NCI-H748 (cell line): ENCODE measurements around the gene CFAP46.
"Not testable (repeated sequence)": the region's sequence is repeated elsewhere in the genome, so short reads cannot be mapped to it uniquely, and the experiment has no call there.

Experiments
- DNase-seq: peaks from one replicate; lab custom pipeline; 2025; ENCODE audit not compliant: unreplicated experiment; lab: John Stamatoyannopoulos, UW

The CFAP46 gene

DNA sequence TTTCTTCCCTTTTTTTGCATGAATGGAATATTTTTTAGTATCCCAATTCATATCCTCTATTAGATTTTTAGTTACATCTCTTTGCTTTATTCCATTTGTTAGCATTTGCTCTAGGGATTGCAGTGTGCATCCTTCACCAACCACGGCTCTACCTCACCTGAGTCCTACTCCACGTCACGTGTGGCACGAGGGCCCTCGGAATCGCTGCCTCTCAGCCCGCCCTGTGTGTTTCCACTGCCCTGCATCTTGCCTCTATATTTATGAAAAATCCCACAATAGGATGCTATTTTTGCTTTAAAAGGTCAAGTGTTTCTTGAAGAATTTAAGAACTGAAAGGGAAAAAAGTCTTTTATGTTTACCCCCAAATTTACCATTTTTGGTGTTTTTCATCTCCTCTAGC is 41.0 kb downstream of the CFAP46 start:
- DNase-seq, result no peak

- DNase-seq, result no peak
Observed at GRCh38 chr10:132900211-132900756, 42.1 kb downstream of the CFAP46 start.

GRCh38 chr10:132899751-132900065 is 42.7 kb downstream of the CFAP46 start:
- no peak for DNase-seq

- no peak for DNase-seq
Observed at GRCh38 chr10:132899054-132899750, 43.2 kb downstream of the CFAP46 start.

- no peak for DNase-seq
Observed at GRCh38 chr10:132898391-132899053, 43.8 kb downstream of the CFAP46 start.

DNA sequence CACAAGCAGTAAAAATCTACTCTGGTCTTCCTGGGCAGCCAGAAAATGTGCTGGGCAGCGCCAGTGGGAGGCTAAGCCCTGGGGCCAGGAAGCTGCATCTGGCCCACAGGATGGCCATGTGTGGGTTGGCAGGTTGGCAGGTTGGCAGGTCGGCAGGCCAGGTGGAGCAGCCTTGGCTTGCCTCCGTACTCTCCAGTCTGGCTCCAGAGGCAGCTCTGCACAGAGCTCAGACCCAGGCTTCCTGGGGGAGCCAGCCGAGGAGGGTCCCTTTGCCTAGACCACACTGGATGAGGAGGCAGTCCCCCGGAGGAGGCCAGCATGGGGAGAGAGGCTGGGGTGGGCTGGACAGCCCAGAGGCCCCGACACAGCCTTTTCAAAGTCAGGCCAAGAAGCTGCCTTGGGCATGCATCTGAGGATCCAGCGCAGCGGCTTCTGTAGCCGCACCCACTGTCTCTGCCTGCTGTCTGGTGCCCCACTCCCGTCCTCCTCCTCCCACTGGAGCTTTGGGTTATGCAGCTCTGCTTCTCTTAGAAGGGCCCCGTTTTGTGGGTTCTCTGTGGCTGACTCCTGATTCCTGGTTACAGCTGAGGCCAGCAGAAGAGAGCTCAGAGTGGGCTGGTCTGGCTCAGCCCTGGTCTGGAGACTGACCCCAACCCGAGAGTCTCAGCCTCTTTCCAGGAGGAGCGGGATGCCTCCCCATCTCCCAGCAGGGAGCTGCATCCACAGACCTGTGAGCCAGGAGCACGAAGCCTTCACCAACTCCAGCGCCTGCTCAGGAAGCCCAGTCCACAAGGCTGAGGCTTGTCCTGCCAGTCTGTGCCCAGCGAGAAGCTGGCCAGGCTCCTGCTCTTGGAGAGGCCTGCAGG is 44.6 kb downstream of the CFAP46 start:
- DNase-seq, result no peak

DNA sequence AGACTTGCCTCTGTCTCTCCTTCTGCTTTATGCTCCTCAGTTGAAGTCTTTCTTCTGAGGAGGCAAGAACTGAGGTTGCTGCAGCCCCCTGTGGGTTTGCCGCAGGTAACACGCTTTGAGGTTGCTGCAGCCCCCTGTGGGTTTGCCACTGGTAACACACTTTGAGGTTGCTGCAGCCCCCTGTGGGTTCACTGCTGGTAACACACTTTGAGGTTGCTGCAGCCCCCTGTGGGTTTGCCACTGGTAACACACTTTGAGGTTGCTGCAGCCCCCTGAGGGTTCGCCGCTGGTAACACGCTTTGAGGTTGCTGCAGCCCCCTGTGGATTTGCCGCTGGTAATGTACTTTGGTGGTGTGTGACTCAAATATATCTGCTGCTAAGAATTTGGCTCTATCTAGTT is 48.6 kb downstream of the CFAP46 start:
- DNase-seq, result peak; percentile 29

GRCh38 chr10:132893090-132893489 is 49.3 kb downstream of the CFAP46 start:
- DNase-seq, result peak; percentile 71

DNA sequence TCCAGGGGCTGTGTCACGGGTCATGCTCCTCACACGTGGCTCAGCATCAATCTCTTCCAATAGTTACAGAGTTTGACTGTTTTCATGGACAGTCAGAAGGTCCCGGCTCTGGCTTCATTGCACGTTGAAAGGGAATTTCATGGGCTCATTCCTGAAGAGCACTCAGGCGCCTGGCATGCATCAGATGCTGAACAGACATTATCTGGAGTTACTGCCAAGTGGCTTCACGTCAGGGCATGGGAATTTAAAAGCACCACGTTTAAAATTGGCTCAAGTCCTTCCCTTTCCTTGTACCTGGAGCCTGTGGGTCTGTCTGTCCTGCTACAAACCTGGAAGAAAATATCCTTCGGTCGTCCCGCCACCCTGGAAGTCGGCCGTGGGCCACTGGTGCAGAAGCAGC is 50.4 kb downstream of the CFAP46 start:
- no peak for DNase-seq

DNA sequence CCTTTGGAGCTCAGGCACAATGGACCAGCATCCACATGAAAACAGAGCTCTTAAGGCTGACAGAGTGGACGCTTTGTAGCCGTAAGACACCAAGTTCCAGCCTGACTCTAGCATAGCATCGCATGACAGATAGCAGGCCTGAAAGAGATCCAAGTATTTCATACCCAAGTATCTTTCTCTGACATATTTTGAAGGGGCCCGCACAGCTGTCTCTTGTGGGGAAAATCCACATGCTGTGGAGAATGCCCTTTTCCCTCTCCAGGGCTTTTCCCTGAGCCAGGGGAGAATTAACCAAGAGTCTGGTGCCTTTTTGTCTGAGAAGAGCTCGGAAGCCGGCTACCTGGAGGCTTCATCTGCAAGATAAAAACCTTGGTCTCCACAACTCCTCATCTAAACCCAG is 51.0 kb downstream of the CFAP46 start:
- no peak for DNase-seq

GRCh38 chr10:132890301-132890700 is 52.1 kb downstream of the CFAP46 start:
- no peak for DNase-seq

DNA sequence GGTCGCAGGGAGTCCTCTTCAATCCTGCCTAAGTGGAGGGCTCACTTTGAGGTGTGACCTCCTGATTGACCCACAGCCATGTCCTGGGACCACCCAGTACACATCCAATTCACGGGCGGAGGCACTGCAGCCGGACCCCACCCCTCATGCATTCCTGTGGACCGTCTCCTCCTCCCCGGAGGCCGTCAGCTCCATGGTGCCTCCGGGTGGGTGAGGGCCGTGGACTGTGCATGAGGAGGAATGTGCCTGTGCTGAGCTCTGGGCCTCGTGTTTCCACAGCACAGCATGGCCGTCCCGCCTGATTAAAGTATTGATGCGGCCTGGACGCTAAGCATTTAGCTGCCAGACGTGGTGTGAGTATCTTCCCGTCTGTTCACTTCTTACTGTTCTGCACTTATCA is 52.8 kb downstream of the CFAP46 start:
- DNase-seq, result no peak

DNA sequence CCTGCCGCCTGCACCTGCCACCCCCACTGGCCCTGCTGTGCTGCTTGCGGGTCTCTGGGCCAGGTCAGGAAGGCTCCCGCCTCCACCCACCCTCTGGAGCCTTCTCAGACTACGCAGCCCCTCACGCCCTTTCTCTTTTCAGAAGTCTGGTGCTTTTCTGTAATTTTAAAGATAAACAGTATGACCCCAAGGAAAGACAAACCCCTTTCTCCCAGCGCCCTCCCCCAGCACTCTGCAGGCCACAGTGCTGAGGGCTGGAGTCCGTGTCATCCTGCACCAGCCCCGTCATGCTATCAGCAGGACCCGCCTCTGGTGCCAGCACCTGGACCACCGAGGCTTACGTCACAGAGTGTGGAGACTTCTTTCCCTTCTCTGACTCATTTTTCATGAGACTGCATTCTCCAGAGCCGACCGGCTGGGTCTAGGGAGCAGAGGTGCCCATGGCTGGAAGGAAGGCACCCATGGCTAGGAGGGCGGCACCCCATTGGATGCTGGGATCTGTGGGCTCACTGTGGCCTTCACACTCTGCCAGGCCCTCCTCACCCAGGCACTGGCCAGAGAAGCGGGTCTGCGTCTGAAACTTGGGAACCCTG is 53.4 kb downstream of the CFAP46 start:
- DNase-seq, result no peak

GRCh38 chr10:132888446-132888845 is 53.9 kb downstream of the CFAP46 start:
- not testable (repeated sequence) for DNase-seq

GRCh38 chr10:132886211-132887099 is 55.9 kb downstream of the CFAP46 start:
- peak; percentile 44 for DNase-seq

DNA sequence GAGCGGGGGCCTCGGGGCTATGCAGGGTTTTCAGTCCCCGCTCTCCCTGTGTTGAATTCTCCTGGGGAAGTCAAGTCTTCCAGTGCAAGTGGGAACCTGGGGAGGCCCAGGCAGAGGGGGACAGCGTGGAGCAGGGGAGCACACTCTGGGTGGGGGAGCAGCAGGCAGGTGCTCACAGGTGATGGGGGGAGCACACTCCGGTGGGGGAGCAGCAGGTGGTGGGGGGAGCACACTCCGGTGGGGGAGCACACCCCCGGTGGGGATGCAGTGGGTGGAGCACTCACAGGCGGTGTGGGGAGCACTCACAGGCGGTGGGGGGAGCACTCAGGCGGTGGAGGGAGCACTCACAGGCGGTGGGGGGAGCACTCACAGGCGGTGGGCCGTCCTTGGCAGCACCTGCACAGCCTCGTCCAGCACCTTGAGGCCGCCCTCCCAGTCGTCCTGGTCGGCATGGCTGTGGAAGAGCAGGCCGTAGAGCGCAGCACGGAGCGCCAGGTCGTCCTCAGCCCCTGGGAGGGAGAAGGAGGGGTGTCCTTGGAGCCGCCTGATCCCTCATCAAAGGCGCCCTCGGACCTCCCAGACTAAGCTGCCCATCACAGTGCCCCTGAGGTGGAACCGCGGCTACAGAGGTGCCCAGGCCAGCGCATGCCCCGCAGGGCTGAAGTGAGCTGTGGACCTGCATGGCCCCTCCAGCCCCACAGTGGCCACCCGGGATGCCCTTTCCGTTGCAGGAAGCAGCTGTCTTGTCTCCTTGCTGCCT is 56.7 kb downstream of the CFAP46 start:
- DNase-seq, result no peak

GRCh38 chr10:132884691-132885271 is 57.6 kb downstream of the CFAP46 start:
- DNase-seq, result no peak

GRCh38 chr10:132884041-132884440 is 58.3 kb downstream of the CFAP46 start:
- DNase-seq, result no peak

- DNase-seq, result peak; percentile 2
Observed at GRCh38 chr10:132883391-132883881, 58.9 kb downstream of the CFAP46 start.
